DND-41 (cell line): ENCODE results near the gene FMN2.

Experiments
- ATAC-seq: fragments of 200-7000 bp; cut with Tn5 transposase; 3 replicates; pipeline ENCODE4 v1.9.1; 2021; ENCODE audit warnings: low read depth; ENCODE audit not compliant: insufficient read depth
- DNase-seq: peaks from one replicate; pipeline ENCODE4 v3.0.0-alpha.2; 2020
- H2AFZ ChIP-seq: 2 replicates; pipeline ENCODE4 v1.6.0; 2012; ENCODE audit warnings: low read depth, low read length
- H3K27ac ChIP-seq: 2 replicates; pipeline ENCODE4 v1.5.1; 2012; ENCODE audit warnings: low read length, inconsistent platforms
- H3K27me3 ChIP-seq: fragments of 200-600 bp; sonication (generic); 2 replicates; pipeline ENCODE4 v1.6.0; 2012; ENCODE audit warnings: low read length, mild to moderate bottlenecking, inconsistent platforms; ENCODE audit not compliant: insufficient read depth, poor library complexity
- H3K36me3 ChIP-seq: 2 replicates; pipeline ENCODE4 v1.5.1; 2012; ENCODE audit warnings: low read length, inconsistent platforms; ENCODE audit not compliant: insufficient read depth
- H3K4me1 ChIP-seq: 2 replicates; pipeline ENCODE4 v1.5.1; 2012; ENCODE audit warnings: mild to moderate bottlenecking, low read length; ENCODE audit not compliant: insufficient read depth
- H3K4me2 ChIP-seq: 2 replicates; pipeline ENCODE4 v1.6.0; 2012; ENCODE audit warnings: mild to moderate bottlenecking, moderate library complexity, low read length, inconsistent platforms; ENCODE audit not compliant: insufficient read depth
- H3K4me3 ChIP-seq, 2 experiments: fragments of 200-600 bp in 1 of 2; shearing (Covaris generic) in 1 of 2; 2 replicates each; pipeline ENCODE4 v1.5.1; 2012 to 2016; ENCODE audit warnings: inconsistent platforms in 2 of 2, low read length in 2 of 2, mild to moderate bottlenecking in 2 of 2, low read depth in 1 of 2, moderate library complexity in 1 of 2
- H3K79me2 ChIP-seq: 2 replicates; pipeline ENCODE4 v1.6.0; 2012; ENCODE audit warnings: low read length, inconsistent platforms; ENCODE audit not compliant: insufficient read depth
- H3K9ac ChIP-seq: 2 replicates; pipeline ENCODE4 v1.6.0; 2012; ENCODE audit warnings: low read depth, mild to moderate bottlenecking, inconsistent platforms, low read length, moderate library complexity
- H3K9me3 ChIP-seq: 2 replicates; pipeline ENCODE4 v1.5.1; 2012; ENCODE audit warnings: low read length, moderate library complexity, mild to moderate bottlenecking, inconsistent platforms; ENCODE audit not compliant: insufficient read depth, severe bottlenecking
- H4K20me1 ChIP-seq: 2 replicates; pipeline ENCODE4 v1.6.0; 2012; ENCODE audit warnings: low read length; ENCODE audit not compliant: insufficient read depth
- EZH2 ChIP-seq: IDR thresholded peaks from 3 replicates; pipeline ENCODE4 v1.6.1; 2012; ENCODE audit warnings: borderline replicate concordance, low read depth, mild to moderate bottlenecking, moderate library complexity, low read length, inconsistent platforms; ENCODE audit not compliant: severe bottlenecking
- TF ChIP-seq, protein P1 (sequence below): IDR thresholded peaks from 2 replicates; pipeline ENCODE4 v1.5.1; 2012; ENCODE audit warnings: borderline replicate concordance, low read length, moderate library complexity, mild to moderate bottlenecking; ENCODE audit not compliant: poor library complexity, severe bottlenecking; ENCODE audit errors: extremely low read depth

FMN2 gene

DNA sequence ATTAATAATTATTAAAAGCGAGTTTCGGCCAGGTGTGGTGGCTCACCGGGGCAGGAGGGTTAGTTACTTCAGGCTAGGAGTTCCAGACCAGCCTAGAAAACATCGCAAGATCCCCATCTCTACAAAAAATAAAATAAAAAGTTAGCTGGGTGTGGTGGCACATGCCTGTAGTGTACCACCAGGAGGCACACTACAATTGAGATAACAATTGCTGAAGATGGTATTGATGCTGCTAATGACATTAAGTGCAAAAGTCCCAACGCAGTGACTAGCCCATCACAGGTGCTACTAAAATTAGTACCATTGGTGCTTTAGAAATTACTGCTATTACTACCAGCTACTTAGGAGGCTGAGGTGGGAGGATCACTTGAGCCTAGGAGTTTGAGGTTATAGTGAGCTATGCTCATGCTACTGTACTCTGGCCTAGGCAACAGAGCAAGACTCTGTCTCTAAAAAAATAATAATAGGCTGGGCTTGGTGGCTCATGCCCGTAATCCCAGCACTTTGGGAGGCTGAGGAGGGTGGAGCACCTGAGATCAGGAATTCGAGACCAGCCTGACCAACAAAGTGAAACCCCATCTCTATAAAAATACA is 363.6 kb downstream of the FMN2 start:
- Histone ChIP-seq H3K4me2 (no peak overlapping the region), H3K4me3 (no peak overlapping the region), H3K36me3 (no peaks in the 10 kb centered on the region), H4K20me1 (no peaks in the 10 kb centered on the region), H3K4me1 (no peaks in the 10 kb centered on the region), H2AFZ (no peak overlapping the region), H3K27ac (no peak overlapping the region), H3K27me3 (no peaks in the 10 kb centered on the region), H3K9ac (no peak overlapping the region), H3K9me3 (no peaks in the 10 kb centered on the region), H3K79me2 (no peaks in the 10 kb centered on the region)
- ATAC-seq (peak; percentile 67), DNase-seq (peak; percentile 6)
- TF ChIP-seq, protein P1, sequence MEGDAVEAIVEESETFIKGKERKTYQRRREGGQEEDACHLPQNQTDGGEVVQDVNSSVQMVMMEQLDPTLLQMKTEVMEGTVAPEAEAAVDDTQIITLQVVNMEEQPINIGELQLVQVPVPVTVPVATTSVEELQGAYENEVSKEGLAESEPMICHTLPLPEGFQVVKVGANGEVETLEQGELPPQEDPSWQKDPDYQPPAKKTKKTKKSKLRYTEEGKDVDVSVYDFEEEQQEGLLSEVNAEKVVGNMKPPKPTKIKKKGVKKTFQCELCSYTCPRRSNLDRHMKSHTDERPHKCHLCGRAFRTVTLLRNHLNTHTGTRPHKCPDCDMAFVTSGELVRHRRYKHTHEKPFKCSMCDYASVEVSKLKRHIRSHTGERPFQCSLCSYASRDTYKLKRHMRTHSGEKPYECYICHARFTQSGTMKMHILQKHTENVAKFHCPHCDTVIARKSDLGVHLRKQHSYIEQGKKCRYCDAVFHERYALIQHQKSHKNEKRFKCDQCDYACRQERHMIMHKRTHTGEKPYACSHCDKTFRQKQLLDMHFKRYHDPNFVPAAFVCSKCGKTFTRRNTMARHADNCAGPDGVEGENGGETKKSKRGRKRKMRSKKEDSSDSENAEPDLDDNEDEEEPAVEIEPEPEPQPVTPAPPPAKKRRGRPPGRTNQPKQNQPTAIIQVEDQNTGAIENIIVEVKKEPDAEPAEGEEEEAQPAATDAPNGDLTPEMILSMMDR, result peak; percentile 64
- TF ChIP-seq EZH2, result no peak

DNA sequence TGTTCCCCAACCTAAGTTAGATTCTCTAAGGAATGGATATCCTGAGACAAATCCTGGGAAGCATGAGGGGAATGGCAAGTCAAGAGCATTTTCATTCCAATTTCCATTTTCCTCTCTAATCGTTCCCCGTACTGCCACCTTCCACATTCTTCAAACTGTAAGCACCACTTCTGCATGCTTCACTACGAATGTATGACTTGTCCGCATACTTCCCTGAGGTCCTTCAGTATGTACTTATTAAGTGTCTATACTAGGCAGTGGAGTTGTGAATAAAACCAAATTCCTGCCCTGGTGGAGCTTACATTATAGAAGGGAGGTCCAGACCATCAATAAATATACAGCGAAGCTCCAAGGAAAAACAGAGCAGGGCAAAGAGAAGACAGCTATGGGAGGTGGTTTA is 365.5 kb downstream of the FMN2 start:
- TF ChIP-seq, protein P1, result no peak
- no peak for TF ChIP-seq EZH2
- H3K27me3 ChIP-seq, result no peaks in the 10 kb centered on the region
- H4K20me1 ChIP-seq, result no peaks in the 10 kb centered on the region
- no peaks in the 10 kb centered on the region for H3K79me2 ChIP-seq
- H2AFZ ChIP-seq, result no peak overlapping the region
- H3K4me3 ChIP-seq, result no peak overlapping the region
- no peak overlapping the region for H3K4me2 ChIP-seq
- H3K9me3 ChIP-seq, result no peaks in the 10 kb centered on the region
- H3K36me3 ChIP-seq, result no peaks in the 10 kb centered on the region
- no peaks in the 10 kb centered on the region for H3K4me1 ChIP-seq
- H3K9ac ChIP-seq, result no peak overlapping the region
- no peak for DNase-seq
- H3K27ac ChIP-seq, result no peak overlapping the region
- ATAC-seq, result no peak

DNA sequence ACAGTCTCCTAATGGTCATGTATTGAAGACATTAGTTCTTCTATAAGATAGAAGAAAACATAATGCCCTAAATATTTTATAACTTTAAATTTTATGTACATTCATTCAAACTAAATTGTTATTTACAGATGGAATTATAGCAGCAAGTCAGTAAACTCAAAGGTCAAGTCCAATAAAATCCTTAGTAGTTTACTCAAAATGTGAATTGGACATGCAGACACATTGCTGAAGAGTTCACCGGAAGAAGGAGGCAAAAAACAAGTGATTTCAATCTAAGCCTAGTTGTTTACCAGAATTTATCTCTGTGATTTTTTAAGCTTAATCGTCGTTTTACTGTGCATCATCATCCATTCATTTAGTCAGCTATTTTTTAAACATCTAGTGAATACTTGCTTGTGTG is 370.6 kb downstream of the FMN2 start:
- Histone ChIP-seq H3K9me3 (no peaks in the 10 kb centered on the region), H3K36me3 (no peaks in the 10 kb centered on the region), H3K4me2 (no peak overlapping the region), H4K20me1 (no peaks in the 10 kb centered on the region), H3K27me3 (peaks cover 5% of the 10 kb centered on the region), H2AFZ (no peak overlapping the region), H3K79me2 (no peaks in the 10 kb centered on the region), H3K4me3 (no peak overlapping the region), H3K9ac (no peak overlapping the region), H3K27ac (no peak overlapping the region), H3K4me1 (no peaks in the 10 kb centered on the region)
- DNase-seq (no peak), ATAC-seq (no peak)
- TF ChIP-seq EZH2, result no peak
- TF ChIP-seq, protein P1, result no peak
